Smooth muscle cell (in vitro differentiated cells): ENCODE data around the gene FIZ1. TPM values are rescaled to one million over a fixed set of nuclear protein-coding genes. Genes with fewer than 3 reads are reported as not detected.

ENCODE experiments used
- DNase-seq: peaks from one replicate; lab custom pipeline; 2025; ENCODE audit not compliant: unreplicated experiment; lab: John Stamatoyannopoulos, UW
- H2AFZ ChIP-seq: fragments of 200-600 bp; sonication (generic); 2 replicates; pipeline ENCODE4 v1.6.0; 2016; ENCODE audit warnings: antibody characterized with exemption, low read depth, mild to moderate bottlenecking
- H3F3A ChIP-seq: fragments of 200-600 bp; sonication (generic); 2 replicates; pipeline ENCODE4 v1.6.0; 2017; ENCODE audit warnings: antibody characterized with exemption, low read depth
- H3K27ac ChIP-seq: fragments of 200-600 bp; sonication (generic); 2 replicates; pipeline ENCODE4 v1.5.1; 2016; ENCODE audit warnings: low read depth, mild to moderate bottlenecking
- H3K27me3 ChIP-seq: fragments of 200-600 bp; sonication (generic); 2 replicates; pipeline ENCODE4 v1.6.1; 2016; ENCODE audit warnings: low read depth, mild to moderate bottlenecking
- H3K36me3 ChIP-seq: fragments of 200-600 bp; sonication (generic); 2 replicates; pipeline ENCODE4 v1.5.1; 2016; ENCODE audit warnings: low read depth
- H3K4me1 ChIP-seq: fragments of 200-600 bp; sonication (generic); 2 replicates; pipeline ENCODE4 v1.5.1; 2016; ENCODE audit warnings: low read depth
- H3K4me2 ChIP-seq: fragments of 200-600 bp; sonication (generic); 2 replicates; pipeline ENCODE4 v1.6.0; 2016; ENCODE audit warnings: mild to moderate bottlenecking
- H3K4me3 ChIP-seq: fragments of 200-600 bp; sonication (generic); 2 replicates; pipeline ENCODE4 v1.5.1; 2016; ENCODE audit warnings: mild to moderate bottlenecking
- H3K79me2 ChIP-seq: fragments of 200-600 bp; sonication (generic); 2 replicates; pipeline ENCODE4 v1.6.0; 2016; ENCODE audit warnings: low read depth, mild to moderate bottlenecking
- H3K9ac ChIP-seq: fragments of 200-600 bp; sonication (generic); 2 replicates; pipeline ENCODE4 v1.6.0; 2016; ENCODE audit warnings: low read depth
- H3K9me3 ChIP-seq: fragments of 200-600 bp; sonication (generic); replicated peaks from 2 replicates; pipeline ENCODE4 v1.5.1; 2016; ENCODE audit warnings: low read depth
- H4K20me1 ChIP-seq: fragments of 200-600 bp; sonication (generic); 2 replicates; pipeline ENCODE4 v1.6.0; 2016; ENCODE audit warnings: low read depth
- CTCF ChIP-seq: fragments of 200-600 bp; sonication (generic); IDR thresholded peaks from 2 replicates; pipeline ENCODE4 v1.5.1; 2017; ENCODE audit warnings: borderline replicate concordance, mild to moderate bottlenecking, antibody characterized with exemption; ENCODE audit not compliant: insufficient read depth, poor library complexity, severe bottlenecking
- WGBS: methylation state at CpG from one replicate; pipeline ENCODE4 v1.1.7; 2016; ENCODE audit warnings: low lambda C conversion rate; 5-methylcytosine and 5-hydroxymethylcytosine counted together
- polyA plus RNA-seq: library from polyadenylated mRNA; unstranded; fragments of >200 nt; fragmentation: Nextera tagmentation; extraction: Ambion mirVana; gene quantifications from 2 replicates; pipeline ENCODE4 v1.2.1, GENCODE V29; 2016
- total RNA-seq: library from RNA; depleted of rRNA; stranded (reverse); fragments of >200 nt; gene quantifications from 2 replicates; pipeline ENCODE4 v1.2.3, GENCODE V29; 2014

FIZ1 gene
- total and polyA plus RNA-seq, 2 experiments from 2014 or later = 10.4 to 17.7 TPM

GRCh38 chr19:55644191-55644833 is 45.0 kb upstream of the FIZ1 start:
- peak overlapping the region; percentile 79 for H3K9ac ChIP-seq
- H3K4me3 ChIP-seq = peak overlapping the region; percentile 79
- H3K79me2 ChIP-seq = peaks cover 46% of the 10 kb centered on the region
- H3K27ac ChIP-seq = peak overlapping the region; percentile 62
- H3K9me3 ChIP-seq = no peaks in the 10 kb centered on the region
- no peaks in the 10 kb centered on the region for H3K36me3 ChIP-seq
- TF ChIP-seq CTCF = no peak
- peaks cover 22% of the 10 kb centered on the region for H3K4me1 ChIP-seq
- H4K20me1 ChIP-seq = no peaks in the 10 kb centered on the region
- 67% methylated on average over 9 of the region's 12 CpGs for WGBS
- peak overlapping the region; percentile 97 for H3K4me2 ChIP-seq
- H2AFZ ChIP-seq = no peak overlapping the region
- H3F3A ChIP-seq = peaks cover 15% of the 10 kb centered on the region
- no peak for DNase-seq
- H3K27me3 ChIP-seq = no peaks in the 10 kb centered on the region

GRCh38 chr19:55643887-55644176 is 44.5 kb upstream of the FIZ1 start:
- H2AFZ ChIP-seq = no peak overlapping the region
- H3K4me1 ChIP-seq = peaks cover 22% of the 10 kb centered on the region
- WGBS = 5% methylated on average over 11 of the region's 15 CpGs

GRCh38 chr19:55643003-55643886 is 43.9 kb upstream of the FIZ1 start, which contains the start of gene ZNF581:
ZNF581 (plus strand) TSS chr19:55643649; CDS start chr19:55644572, 923 bp downstream.
- H3K4me3 ChIP-seq = peak within 1 kb of the TSS; percentile 79
- no peaks in the 10 kb centered on the region for H3K27me3 ChIP-seq
- H3K27ac ChIP-seq = peak within 1 kb of the TSS; percentile 62
- H3K9ac ChIP-seq = peak within 1 kb of the TSS; percentile 79
- peaks cover 22% of the 10 kb centered on the region for H3K4me1 ChIP-seq
- no peak for TF ChIP-seq CTCF
- peaks cover 19% of the 10 kb centered on the region for H3F3A ChIP-seq
- H4K20me1 ChIP-seq = no peaks in the 10 kb centered on the region
- peaks cover 55% of the 10 kb centered on the region for H3K79me2 ChIP-seq
- peak; percentile 47 for DNase-seq
- no peak within 1 kb of the TSS for H2AFZ ChIP-seq
- peak within 1 kb of the TSS; percentile 97 for H3K4me2 ChIP-seq
- H3K36me3 ChIP-seq = no peaks in the 10 kb centered on the region
- H3K9me3 ChIP-seq = no peaks in the 10 kb centered on the region
- WGBS = under 1% methylated on average over 47 of the region's 56 CpGs

More at GRCh38 chr19:55643887-55644176, 44.5 kb upstream of the FIZ1 start:
- no peaks in the 10 kb centered on the region for H3K36me3 ChIP-seq
- peak overlapping the region; percentile 79 for H3K9ac ChIP-seq
- H3K27ac ChIP-seq = peak overlapping the region; percentile 62
- H3K79me2 ChIP-seq = peaks cover 50% of the 10 kb centered on the region
- no peaks in the 10 kb centered on the region for H4K20me1 ChIP-seq
- DNase-seq = no peak
- H3F3A ChIP-seq = peaks cover 15% of the 10 kb centered on the region
- H3K4me2 ChIP-seq = peak overlapping the region; percentile 97
- H3K27me3 ChIP-seq = no peaks in the 10 kb centered on the region
- no peak for TF ChIP-seq CTCF
- peak overlapping the region; percentile 79 for H3K4me3 ChIP-seq
- no peaks in the 10 kb centered on the region for H3K9me3 ChIP-seq
